SK-N-SH (cell line): ENCODE measurements around the gene EXOG. TPM values are rescaled to one million over a fixed set of nuclear protein-coding genes. Genes with fewer than 3 reads are reported as not detected.

ENCODE experiments used
- CTCF ChIA-PET: fragments of 300-600, 350-600 bp; formaldehyde crosslinking; extraction: SDS; loops from one replicate; lab custom pipeline; 2021; lab: Yijun Ruan, JAX
- POLR2A ChIA-PET: fragments of 350-600 bp; sonication (Branson Sonifier 250); formaldehyde crosslinking; extraction: SDS; loops from one replicate; lab custom pipeline; 2020; ENCODE audit warnings: antibody characterized with exemption, inconsistent platforms; lab: Yijun Ruan, JAX
- DNase-seq: peaks from one replicate; pipeline ENCODE4 v3.0.0; 2012
- H2AFZ ChIP-seq: fragments of 200-600 bp; sonication (generic); 2 replicates; pipeline ENCODE4 v1.8.1; 2016; ENCODE audit warnings: antibody characterized with exemption, mild to moderate bottlenecking, low read depth
- H3F3A ChIP-seq: fragments of 200-600 bp; sonication (generic); replicated peaks from 2 replicates; pipeline ENCODE3; 2016; ENCODE audit warnings: antibody characterized with exemption, mild to moderate bottlenecking; ENCODE audit not compliant: insufficient read depth
- H3K27ac ChIP-seq, 2 experiments: fragments of 200-500 bp in 1 of 2; fragments of 200-600 bp in 1 of 2; sonication (Bioruptor generic) in 1 of 2; sonication (generic), shearing (Covaris generic) in 1 of 2; 2 replicates each; pipeline versions ENCODE4 v1.5.1 to v1.6.1; 2014 to 2016; ENCODE audit warnings: low read depth in 2 of 2, inconsistent platforms in 1 of 2, low read length in 1 of 2, mild to moderate bottlenecking in 1 of 2, mixed read lengths in 1 of 2
- H3K27me3 ChIP-seq: fragments of 200-600 bp; sonication (generic), shearing (Covaris generic); 2 replicates; pipeline ENCODE4 v1.6.1; 2016; ENCODE audit warnings: mixed run types; ENCODE audit not compliant: insufficient read depth
- H3K36me3 ChIP-seq, 2 experiments: fragments of 200-500 bp in 1 of 2; fragments of 200-600 bp in 1 of 2; sonication (Bioruptor generic) in 1 of 2; sonication (generic) in 1 of 2; replicated peaks in 1 of 2; 2 replicates each; pipeline versions ENCODE3 to v1.5.1; 2014 to 2016; ENCODE audit warnings: low read length in 1 of 2, mild to moderate bottlenecking in 1 of 2; ENCODE audit not compliant: insufficient read depth in 2 of 2, control insufficient read depth in 1 of 2
- H3K4me1 ChIP-seq, 2 experiments: fragments of 200-500 bp in 1 of 2; fragments of 200-600 bp in 1 of 2; sonication (Bioruptor generic) in 1 of 2; sonication (generic), shearing (Covaris generic) in 1 of 2; 2 replicates each; pipeline versions ENCODE4 v1.5.1 to v1.6.1; 2014 to 2016; ENCODE audit warnings: low read depth in 1 of 2, low read length in 1 of 2, mixed run types in 1 of 2; ENCODE audit not compliant: insufficient read depth in 2 of 2, control insufficient read depth in 1 of 2
- H3K4me2 ChIP-seq: fragments of 200-600 bp; sonication (generic), shearing (Covaris generic); 2 replicates; pipeline ENCODE4 v1.6.1; 2017; ENCODE audit warnings: mixed run types
- H3K4me3 ChIP-seq, 2 experiments: fragments of 200-500 bp in 1 of 2; fragments of 200-600 bp in 1 of 2; sonication (Bioruptor generic) in 1 of 2; sonication (generic), shearing (Covaris generic) in 1 of 2; 2 replicates each; pipeline versions ENCODE4 v1.5.1 to v1.8.1; 2014 to 2016; ENCODE audit warnings: low read depth in 2 of 2, inconsistent platforms in 1 of 2, low read length in 1 of 2, mild to moderate bottlenecking in 1 of 2, mixed read lengths in 1 of 2, moderate library complexity in 1 of 2
- H3K79me2 ChIP-seq: fragments of 200-600 bp; sonication (generic); 2 replicates; pipeline ENCODE4 v1.8.1; 2017; ENCODE audit warnings: mild to moderate bottlenecking; ENCODE audit not compliant: insufficient read depth
- H3K9ac ChIP-seq: fragments of 200-600 bp; sonication (generic); 2 replicates; pipeline ENCODE4 v1.6.1; 2017; ENCODE audit warnings: mixed run types
- H3K9me2 ChIP-seq: fragments of 200-600 bp; sonication (generic); 2 replicates; pipeline ENCODE4 v1.6.1; 2017; ENCODE audit warnings: mixed run types
- H3K9me3 ChIP-seq: fragments of 200-600 bp; sonication (generic); 2 replicates; pipeline ENCODE4 v1.6.1; 2017; ENCODE audit warnings: mixed run types, mild to moderate bottlenecking, moderate library complexity
- H4K20me1 ChIP-seq: fragments of 200-600 bp; sonication (generic); 2 replicates; pipeline ENCODE4 v1.6.1; 2017; ENCODE audit warnings: mild to moderate bottlenecking, mixed run types; ENCODE audit not compliant: insufficient read depth
- FOXM1 ChIP-seq: IDR thresholded peaks from 2 replicates; pipeline ENCODE4 v1.4.0; 2012; ENCODE audit warnings: low read depth, mild to moderate bottlenecking
- MXI1 ChIP-seq: IDR thresholded peaks from 2 replicates; pipeline ENCODE4 v1.6.1; 2012; ENCODE audit warnings: mild to moderate bottlenecking, low read depth, low read length, improper control_type of control experiment
- NRF1 ChIP-seq: IDR thresholded peaks from 2 replicates; pipeline ENCODE4 v1.6.1; 2012; ENCODE audit warnings: low read depth, mild to moderate bottlenecking, low read length
- SIN3A ChIP-seq: IDR thresholded peaks from 2 replicates; pipeline ENCODE4 v1.6.1; 2012; ENCODE audit warnings: low read depth, mild to moderate bottlenecking, low read length, moderate library complexity, borderline replicate concordance
- TAF1 ChIP-seq: IDR thresholded peaks from 2 replicates; pipeline ENCODE4 v1.6.1; 2012; ENCODE audit warnings: low read depth, mild to moderate bottlenecking, low read length, moderate library complexity, borderline replicate concordance
- YY1 ChIP-seq: IDR thresholded peaks from 2 replicates; pipeline ENCODE4 v1.4.0; 2012; ENCODE audit warnings: low read depth, mild to moderate bottlenecking
- WGBS: methylation state at CpG from one replicate; pipeline ENCODE4 v1.1.6; 2017; ENCODE audit warnings: low lambda C conversion rate; 5-methylcytosine and 5-hydroxymethylcytosine counted together
- polyA plus RNA-seq, 3 experiments: library from polyadenylated mRNA; depleted of rRNA; stranded (reverse); fragments of >200 nt; gene quantifications; 2 replicates each; pipeline ENCODE4 v1.2.3, GENCODE V29; 2012
- TF ChIP-seq, protein P1 (sequence below): IDR thresholded peaks from 2 replicates; pipeline ENCODE4 v1.6.1; 2012; ENCODE audit warnings: mild to moderate bottlenecking, low read depth, low read length, moderate library complexity
- TF ChIP-seq, protein P2 (sequence below): fragments of 150-350 bp; IDR thresholded peaks from 2 replicates; pipeline ENCODE4 v1.6.1; 2017; ENCODE audit warnings: antibody characterized with exemption, low read length, low read depth, borderline replicate concordance
- TF ChIP-seq, protein P3 (sequence below): fragments of 200-600 bp; sonication (generic); IDR thresholded peaks from 2 replicates; pipeline ENCODE4 v1.6.1; 2017; ENCODE audit warnings: antibody characterized with exemption, mild to moderate bottlenecking, moderate library complexity
- TF ChIP-seq, protein P4 (sequence below): IDR thresholded peaks from 2 replicates; pipeline ENCODE4; 2012
- TF ChIP-seq, protein P5 (sequence below): IDR thresholded peaks from 2 replicates; pipeline ENCODE4 v1.4.0; 2012; ENCODE audit warnings: low read depth, borderline replicate concordance

EXOG gene
- polyA plus RNA-seq, 1 of the 3 experiments (the other 2 are of a cell fraction) = 6.2 TPM

DNA sequence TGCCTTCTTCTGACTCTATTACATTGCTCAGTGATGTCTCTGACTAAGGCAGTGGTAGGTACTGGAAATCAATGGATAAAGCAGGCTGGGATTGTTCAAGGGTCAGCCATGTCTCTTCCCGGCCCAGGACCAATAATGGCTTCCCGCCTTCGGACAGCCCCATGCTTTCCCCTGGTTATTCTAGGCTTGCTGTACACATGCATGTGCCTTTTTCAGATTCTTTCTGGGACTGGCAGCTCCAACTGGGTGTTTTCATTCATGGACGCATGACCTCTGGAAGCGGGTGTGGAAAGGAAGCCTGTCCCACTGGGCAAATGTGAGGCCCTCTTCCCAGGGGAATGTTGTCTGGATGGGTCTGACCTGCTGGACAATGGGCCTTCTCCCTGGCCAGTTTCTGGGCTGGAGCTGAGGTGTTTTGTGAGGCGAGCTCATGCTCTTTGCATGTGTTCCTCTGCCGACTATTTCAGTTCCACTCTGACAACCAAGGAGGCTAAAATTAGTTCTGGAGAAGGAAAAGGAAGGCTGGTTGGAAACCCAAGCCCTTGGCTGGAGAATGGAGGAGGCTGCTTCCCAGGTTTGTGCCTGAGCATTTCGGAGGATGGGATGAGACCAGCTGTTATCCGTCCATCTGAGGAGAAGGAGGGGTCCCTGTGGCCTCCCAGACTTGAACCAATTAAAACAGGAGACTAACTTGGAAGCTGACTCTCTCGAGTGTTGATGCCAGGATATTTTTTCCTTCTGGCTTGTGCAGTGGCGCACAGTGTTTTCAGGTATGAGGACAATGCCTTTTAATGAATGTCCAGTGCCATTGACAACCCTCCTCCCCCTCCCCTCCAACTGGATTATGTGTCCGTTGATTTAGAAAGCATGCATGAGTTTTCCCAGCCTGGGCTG lies 35.5 kb upstream of the EXOG start:
- DNase-seq = no peak
- H3K4me1 ChIP-seq = peaks cover 0 to 28% of the 10 kb centered on the region in 2 experiments; a peak in 2 of 4 replicates
- H3K27ac ChIP-seq = no peak overlapping the region
- WGBS = 91% methylated on average over 12 of the region's 12 CpGs
- POLR2A ChIA-PET = no interaction called here
- H3K9me2 ChIP-seq = no peaks in the 10 kb centered on the region
- peaks cover 25% of the 10 kb centered on the region for H4K20me1 ChIP-seq
- no peaks in the 10 kb centered on the region for H3F3A ChIP-seq
- no peaks in the 10 kb centered on the region for H3K27me3 ChIP-seq
- no peak overlapping the region for H3K4me3 ChIP-seq
- H2AFZ ChIP-seq = no peak overlapping the region
- no peaks in the 10 kb centered on the region for H3K9me3 ChIP-seq
- no peak overlapping the region for H3K9ac ChIP-seq
- CTCF ChIA-PET = interaction anchor here (1.0 kb wide), 1 partner anchor 19 kb away, joined by 3 read pairs; no protein-coding TSS in a partner anchor
- TF ChIP-seq, protein P1, sequence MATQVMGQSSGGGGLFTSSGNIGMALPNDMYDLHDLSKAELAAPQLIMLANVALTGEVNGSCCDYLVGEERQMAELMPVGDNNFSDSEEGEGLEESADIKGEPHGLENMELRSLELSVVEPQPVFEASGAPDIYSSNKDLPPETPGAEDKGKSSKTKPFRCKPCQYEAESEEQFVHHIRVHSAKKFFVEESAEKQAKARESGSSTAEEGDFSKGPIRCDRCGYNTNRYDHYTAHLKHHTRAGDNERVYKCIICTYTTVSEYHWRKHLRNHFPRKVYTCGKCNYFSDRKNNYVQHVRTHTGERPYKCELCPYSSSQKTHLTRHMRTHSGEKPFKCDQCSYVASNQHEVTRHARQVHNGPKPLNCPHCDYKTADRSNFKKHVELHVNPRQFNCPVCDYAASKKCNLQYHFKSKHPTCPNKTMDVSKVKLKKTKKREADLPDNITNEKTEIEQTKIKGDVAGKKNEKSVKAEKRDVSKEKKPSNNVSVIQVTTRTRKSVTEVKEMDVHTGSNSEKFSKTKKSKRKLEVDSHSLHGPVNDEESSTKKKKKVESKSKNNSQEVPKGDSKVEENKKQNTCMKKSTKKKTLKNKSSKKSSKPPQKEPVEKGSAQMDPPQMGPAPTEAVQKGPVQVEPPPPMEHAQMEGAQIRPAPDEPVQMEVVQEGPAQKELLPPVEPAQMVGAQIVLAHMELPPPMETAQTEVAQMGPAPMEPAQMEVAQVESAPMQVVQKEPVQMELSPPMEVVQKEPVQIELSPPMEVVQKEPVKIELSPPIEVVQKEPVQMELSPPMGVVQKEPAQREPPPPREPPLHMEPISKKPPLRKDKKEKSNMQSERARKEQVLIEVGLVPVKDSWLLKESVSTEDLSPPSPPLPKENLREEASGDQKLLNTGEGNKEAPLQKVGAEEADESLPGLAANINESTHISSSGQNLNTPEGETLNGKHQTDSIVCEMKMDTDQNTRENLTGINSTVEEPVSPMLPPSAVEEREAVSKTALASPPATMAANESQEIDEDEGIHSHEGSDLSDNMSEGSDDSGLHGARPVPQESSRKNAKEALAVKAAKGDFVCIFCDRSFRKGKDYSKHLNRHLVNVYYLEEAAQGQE = no peak
- no peak for TF ChIP-seq TAF1
- no peak for TF ChIP-seq SIN3A
- TF ChIP-seq, protein P2, sequence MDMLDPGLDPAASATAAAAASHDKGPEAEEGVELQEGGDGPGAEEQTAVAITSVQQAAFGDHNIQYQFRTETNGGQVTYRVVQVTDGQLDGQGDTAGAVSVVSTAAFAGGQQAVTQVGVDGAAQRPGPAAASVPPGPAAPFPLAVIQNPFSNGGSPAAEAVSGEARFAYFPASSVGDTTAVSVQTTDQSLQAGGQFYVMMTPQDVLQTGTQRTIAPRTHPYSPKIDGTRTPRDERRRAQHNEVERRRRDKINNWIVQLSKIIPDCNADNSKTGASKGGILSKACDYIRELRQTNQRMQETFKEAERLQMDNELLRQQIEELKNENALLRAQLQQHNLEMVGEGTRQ = no peak
- TF ChIP-seq FOXM1 = no peak
- TF ChIP-seq, protein P3, sequence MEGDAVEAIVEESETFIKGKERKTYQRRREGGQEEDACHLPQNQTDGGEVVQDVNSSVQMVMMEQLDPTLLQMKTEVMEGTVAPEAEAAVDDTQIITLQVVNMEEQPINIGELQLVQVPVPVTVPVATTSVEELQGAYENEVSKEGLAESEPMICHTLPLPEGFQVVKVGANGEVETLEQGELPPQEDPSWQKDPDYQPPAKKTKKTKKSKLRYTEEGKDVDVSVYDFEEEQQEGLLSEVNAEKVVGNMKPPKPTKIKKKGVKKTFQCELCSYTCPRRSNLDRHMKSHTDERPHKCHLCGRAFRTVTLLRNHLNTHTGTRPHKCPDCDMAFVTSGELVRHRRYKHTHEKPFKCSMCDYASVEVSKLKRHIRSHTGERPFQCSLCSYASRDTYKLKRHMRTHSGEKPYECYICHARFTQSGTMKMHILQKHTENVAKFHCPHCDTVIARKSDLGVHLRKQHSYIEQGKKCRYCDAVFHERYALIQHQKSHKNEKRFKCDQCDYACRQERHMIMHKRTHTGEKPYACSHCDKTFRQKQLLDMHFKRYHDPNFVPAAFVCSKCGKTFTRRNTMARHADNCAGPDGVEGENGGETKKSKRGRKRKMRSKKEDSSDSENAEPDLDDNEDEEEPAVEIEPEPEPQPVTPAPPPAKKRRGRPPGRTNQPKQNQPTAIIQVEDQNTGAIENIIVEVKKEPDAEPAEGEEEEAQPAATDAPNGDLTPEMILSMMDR = no peak
- no peak overlapping the region for H3K4me2 ChIP-seq
- peaks cover 55% of the 10 kb centered on the region for H3K79me2 ChIP-seq
- H3K36me3 ChIP-seq = no peaks in the 10 kb centered on the region

DNA sequence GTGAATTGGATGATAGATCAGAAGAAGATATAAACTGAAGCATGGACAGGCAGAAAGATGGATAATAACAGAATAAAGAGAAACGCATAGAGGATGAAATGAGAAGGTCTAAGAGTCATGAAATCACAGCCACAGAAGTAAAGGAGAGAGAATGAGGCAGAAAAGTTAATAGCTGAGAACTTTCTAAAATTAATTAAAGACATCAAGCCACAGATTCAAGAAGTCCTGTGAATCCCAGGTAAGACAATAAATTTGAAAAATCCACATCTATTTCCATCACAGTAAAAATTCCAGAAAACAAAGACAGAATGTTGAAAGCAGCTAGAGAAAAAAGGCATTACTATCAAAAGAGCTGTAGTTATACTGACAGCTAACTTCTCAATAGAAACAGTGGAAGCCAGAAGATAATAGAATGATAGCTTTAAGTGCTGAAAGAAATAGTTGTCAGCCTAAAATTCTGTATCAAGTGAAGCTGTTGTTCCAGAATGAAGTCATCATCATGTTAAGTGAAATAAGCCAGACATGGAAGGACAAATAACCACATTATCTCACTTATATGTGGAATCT lies 30.5 kb upstream of the EXOG start:
- H3K27ac ChIP-seq = no peak overlapping the region
- H3F3A ChIP-seq = no peaks in the 10 kb centered on the region
- H3K9me2 ChIP-seq = no peaks in the 10 kb centered on the region
- peaks cover 0 to 2% of the 10 kb centered on the region in 2 experiments for H3K36me3 ChIP-seq
- 94% methylated on average over 1 of the region's 1 CpG for WGBS
- no peak for DNase-seq
- peaks cover 28% of the 10 kb centered on the region for H3K79me2 ChIP-seq
- no peaks in the 10 kb centered on the region for H4K20me1 ChIP-seq
- ChIA-PET CTCF (interaction anchor here (1.5 kb wide), 1 partner anchor 119 kb away, joined by 4 read pairs; the partner anchor contains the start of gene XYLB), POLR2A (no interaction called here)
- H3K9ac ChIP-seq = no peak overlapping the region
- H3K4me2 ChIP-seq = no peak overlapping the region
- H2AFZ ChIP-seq = no peak overlapping the region
- no peak overlapping the region for H3K4me3 ChIP-seq
- no peaks in the 10 kb centered on the region for H3K27me3 ChIP-seq
- peaks cover 18% of the 10 kb centered on the region for H3K9me3 ChIP-seq
- H3K4me1 ChIP-seq = no peaks in the 10 kb centered on the region; a peak in 1 of 4 replicates
- TF ChIP-seq, protein P4, sequence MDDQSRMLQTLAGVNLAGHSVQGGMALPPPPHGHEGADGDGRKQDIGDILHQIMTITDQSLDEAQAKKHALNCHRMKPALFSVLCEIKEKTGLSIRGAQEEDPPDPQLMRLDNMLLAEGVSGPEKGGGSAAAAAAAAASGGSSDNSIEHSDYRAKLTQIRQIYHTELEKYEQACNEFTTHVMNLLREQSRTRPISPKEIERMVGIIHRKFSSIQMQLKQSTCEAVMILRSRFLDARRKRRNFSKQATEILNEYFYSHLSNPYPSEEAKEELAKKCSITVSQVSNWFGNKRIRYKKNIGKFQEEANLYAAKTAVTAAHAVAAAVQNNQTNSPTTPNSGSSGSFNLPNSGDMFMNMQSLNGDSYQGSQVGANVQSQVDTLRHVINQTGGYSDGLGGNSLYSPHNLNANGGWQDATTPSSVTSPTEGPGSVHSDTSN = no peak
- TF ChIP-seq TAF1 = no peak
- TF ChIP-seq NRF1 = no peak
- no peak for TF ChIP-seq YY1
- TF ChIP-seq, protein P5, sequence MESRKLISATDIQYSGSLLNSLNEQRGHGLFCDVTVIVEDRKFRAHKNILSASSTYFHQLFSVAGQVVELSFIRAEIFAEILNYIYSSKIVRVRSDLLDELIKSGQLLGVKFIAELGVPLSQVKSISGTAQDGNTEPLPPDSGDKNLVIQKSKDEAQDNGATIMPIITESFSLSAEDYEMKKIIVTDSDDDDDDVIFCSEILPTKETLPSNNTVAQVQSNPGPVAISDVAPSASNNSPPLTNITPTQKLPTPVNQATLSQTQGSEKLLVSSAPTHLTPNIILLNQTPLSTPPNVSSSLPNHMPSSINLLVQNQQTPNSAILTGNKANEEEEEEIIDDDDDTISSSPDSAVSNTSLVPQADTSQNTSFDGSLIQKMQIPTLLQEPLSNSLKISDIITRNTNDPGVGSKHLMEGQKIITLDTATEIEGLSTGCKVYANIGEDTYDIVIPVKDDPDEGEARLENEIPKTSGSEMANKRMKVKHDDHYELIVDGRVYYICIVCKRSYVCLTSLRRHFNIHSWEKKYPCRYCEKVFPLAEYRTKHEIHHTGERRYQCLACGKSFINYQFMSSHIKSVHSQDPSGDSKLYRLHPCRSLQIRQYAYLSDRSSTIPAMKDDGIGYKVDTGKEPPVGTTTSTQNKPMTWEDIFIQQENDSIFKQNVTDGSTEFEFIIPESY = no peak
- no peak for TF ChIP-seq MXI1
